Stimulated activated CD8-positive, alpha-beta memory T cell treated with anti-CD3 and anti-CD28 coated beads, Interleukin-15, amount 100 ng/mL, for 24 hours (primary cell): Measurements from ENCODE around the gene KRT34.
"Not testable (repeated sequence)": the region's sequence is repeated elsewhere in the genome, so short reads cannot be mapped to it uniquely, and the experiment has no call there.

Experiments used
- DNase-seq: peaks from one replicate; pipeline ENCODE4 v3.0.0-alpha.2; 2020; ENCODE audit warnings: low read depth

The KRT34 gene

DNA sequence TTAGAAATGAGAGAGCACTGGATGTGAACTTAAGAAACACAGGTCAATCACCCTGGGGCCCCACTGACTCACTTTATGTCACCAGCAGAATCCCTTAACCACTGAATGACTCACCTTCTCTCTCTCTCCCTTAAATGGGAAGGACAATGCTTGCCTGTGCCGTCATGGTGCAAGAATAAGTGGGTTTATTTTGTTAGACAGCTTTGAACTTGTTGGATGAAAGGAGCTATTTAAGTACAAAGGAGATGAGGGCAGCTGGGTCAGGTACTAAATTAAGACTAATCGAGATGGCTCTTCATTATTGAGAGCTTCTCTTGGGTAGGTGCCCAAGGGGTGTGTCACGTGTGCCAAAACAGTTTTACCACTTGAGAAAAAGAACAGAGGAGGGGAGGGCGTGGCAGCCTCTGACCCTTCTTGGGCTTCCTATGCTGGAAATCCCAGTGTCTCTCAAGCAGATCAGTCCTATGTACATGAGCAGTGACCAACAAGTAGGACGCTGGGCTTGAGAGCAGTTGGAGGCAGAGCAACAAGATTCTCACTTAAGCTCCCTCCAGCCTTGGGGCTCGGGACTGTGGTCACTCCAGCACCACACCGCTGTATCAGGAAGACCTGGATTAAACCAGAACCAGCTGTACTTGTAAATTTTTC, 22.0 kb upstream of the KRT34 start:
- no peak for DNase-seq

DNA sequence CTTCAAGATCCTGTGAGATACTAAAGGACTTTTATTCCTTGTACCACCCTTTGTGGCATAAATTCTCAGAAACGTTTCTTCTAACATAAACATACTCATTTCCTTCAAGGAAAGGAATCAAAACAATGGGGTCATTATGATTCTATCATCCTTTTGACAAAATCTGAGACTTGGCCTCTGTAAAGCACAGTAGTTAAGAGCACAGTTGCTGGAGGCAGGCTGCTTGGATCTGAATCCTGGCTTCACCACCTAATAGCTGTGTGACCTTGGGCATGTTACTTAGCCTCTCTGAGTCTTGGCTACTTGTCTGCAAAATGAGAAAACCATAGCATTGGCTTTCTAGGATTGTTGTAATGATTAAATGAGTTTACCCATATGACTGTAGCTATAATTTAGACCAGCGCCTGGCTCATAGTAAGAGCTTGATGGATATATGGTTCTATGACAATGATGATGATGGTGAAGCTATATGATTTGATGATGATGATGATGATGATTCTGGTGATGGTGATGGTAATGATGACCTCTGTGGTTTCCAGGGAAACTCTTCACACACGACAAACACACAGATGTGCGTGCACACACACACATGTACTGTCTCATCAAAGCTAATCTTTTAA, 21.4 kb upstream of the KRT34 start:
- DNase-seq = no peak

DNA sequence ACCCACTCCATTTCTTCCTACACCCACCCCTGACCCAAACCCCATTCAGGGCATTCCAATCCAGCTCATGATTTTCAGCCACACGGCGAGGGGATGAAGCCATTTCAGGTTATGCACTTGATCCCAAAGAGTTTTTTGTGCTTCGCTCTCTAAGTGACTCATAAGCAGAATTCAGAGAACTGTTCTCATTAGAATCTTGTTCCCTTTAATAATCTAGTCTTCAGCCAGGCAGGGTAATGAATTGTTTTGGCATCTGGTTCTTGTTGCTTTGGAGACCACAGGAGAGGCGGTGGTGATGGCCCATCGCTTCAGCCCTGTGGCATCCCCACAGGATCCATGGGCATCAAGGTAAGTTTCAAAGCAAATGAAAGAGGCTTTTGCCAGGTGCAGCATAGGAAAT, 20.1 kb upstream of the KRT34 start:
- no peak for DNase-seq

DNA sequence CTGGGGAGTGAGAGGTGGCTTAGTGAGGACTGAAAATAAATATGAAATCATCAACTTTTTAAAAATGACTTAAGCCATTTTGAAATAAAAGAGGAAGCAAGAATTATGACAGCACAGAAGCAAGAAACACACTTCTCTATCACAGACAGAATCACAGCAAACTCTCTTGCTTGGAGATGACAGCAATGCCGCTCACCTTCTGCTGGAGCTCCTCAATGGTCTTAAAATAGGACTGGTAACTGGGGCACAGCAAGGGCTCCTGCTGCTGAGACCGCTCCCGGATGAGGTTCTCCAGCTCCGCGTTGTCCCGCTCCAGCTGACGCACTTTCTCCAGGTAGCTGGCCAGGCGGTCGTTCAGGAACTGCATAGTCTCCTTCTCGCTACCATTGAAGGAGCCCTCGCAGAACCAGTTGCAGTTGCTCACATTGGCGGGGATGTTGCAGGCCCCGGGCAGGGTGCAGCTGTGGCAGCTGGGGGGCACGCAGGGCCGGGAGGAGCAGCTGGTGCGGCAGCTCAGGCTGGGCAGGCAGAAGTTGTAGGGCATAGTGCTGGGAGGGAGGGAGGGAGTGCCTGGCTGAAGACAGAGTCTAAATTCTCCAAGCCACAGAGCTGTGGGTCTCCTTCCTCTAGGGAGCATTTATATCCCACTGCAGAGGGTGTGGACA, 15.0 kb upstream of the KRT34 start, which contains the start of gene KRT31:
TSS of gene KRT31 (minus strand) at position 613 of the 665 bp plus-strand sequence. CDS start at position 544, 69 bp downstream.
- no peak for DNase-seq

DNA sequence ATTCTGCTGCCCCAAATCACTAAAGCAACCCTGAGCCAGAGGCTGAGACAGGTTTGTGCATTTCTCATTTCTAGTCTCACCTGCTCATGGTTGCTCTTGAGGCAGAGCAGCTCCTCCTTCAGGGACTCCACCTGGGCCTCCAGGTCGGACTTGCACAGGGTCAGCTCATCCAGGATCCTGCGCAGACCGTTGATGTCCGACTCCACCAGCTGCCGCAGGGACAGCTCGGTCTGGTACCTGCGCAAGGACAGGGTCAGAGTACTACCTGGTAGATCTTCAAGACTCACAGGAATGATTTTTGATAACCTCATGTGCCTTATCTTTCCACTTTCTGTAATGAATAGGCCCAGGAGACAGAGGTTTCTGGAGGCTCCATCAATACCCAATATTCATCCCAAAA, 14.2 kb upstream of the KRT34 start:
- no peak for DNase-seq

DNA sequence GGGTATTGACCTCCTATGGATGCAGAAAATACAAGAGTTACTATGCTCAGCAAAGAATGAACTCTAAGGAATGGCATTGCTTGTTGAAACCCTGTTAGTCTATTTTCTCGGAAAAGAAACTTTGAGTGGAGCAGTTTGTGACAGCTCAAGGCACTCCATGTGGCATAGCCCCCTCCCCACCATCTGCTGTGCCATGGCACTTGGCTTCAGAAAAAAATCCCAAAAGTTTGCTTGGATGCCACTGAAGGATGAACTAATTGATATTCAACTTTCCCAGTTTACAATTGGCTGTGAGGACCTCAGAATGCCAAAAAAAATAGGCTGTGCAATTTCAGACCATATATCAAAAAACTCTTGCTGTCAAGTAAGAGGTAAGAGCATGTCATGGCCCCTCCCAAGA, 13.5 kb upstream of the KRT34 start:
- no peak for DNase-seq

DNA sequence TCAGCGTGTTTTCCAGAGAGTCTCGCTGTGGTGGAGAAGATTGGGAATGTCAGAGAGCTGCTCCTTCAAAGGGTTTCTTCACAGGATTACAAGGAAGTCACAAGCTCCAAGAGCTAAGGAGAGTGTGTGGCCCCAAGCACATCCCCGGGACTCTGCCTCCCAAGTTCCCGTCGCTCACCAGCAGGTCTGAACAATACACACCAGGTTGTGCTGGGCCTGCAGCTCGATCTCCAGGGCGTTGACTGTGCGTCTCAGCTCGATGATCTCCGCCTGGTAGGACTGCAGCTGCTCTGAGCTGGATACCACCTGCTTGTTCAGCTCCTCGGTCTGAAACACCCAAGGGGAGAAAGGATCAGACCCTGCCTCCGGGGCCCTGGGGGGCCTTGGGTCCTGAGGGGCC, 12.9 kb upstream of the KRT34 start:
- DNase-seq = not testable (repeated sequence)

DNA sequence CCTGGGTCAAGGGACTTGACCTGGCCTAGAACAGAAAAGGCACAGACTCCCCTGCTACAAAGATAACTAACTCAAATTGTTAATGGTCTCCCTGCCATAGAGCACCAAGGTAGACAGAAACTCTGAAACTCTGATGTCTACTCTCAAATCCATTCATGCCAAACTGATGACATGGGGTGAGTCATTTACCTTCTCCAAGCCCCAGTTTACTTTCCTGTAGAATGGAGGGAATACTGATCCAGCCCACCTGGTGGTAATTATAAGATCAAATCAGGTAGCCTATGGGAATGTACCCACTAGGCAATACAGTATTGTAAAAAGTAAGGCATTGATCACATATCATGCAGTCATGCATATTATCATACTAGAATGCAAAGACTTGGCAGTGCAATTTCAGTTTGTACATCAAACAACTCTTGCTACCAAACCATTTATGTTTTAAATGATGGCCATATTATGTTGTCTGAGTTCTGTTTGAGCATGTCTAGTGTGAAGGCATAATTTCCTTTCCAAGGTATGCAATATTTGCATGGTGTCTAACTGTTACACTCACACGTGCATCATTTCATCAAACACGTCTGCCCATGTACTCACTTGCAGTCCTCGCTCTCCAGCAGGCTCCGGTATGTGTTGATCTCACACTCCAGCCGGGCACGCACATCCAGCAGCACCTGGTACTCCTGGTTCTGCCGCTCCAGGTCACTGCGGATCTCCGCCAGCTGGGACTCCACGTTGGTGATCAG, 12.3 kb upstream of the KRT34 start:
- DNase-seq = no peak

DNA sequence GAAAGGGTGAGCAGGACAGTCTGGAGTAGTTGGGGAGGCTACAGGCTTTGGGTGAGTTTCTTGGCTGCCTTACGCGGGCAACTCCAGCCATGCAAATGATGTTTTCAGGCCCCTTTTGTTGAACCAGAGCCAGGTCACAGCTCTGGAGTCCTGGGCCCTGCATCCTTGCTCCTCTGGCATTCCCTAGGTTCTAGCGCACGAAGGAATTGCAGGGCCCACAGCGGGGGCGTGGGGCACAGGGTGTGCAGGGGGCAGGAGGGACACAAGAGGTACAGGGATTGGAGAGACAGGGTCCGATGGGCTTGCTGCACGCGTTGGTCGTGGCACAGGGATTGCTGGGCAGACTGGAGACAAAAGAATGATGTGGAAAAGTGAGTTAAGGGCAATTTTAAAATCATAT, 11.7 kb upstream of the KRT34 start:
- DNase-seq = no peak

DNA sequence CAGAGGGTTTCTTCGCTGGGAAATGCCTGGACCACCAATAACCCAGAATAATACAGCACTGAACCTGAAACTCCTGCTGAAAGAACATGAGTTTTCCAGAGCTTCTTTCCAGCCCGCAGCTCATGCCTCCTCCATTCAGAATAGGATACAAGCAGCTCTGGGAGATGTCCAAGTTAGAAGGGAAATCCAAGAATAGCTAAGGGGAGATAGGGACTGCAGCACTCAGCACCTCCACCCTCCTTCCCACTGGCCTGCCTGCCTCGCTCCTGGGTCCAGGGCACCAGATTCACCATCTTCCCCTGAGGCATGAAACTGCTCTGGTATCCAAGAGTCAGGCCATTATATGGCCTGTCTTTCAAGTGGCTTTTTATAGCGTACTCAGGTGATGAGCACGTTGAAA, 11.2 kb upstream of the KRT34 start:
- DNase-seq = no peak

DNA sequence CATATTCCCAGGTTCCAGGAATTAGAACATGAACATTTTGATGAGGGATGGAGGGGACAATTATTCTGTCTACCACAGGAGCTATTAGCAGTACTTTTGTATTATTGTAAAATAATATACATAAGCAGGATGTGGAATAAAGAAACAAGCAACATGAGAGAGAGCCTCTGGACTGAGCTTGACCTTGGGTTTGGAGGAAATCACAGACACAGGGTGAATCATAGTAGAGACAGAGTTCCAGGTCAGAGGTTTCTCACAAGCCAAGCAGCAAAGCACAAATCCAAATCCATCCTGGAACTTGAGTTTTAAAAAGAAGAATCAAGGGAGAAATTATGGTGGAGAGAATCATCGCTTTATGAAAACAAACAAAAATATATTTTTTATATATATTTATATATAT, 10.2 kb upstream of the KRT34 start:
- no peak for DNase-seq

DNA sequence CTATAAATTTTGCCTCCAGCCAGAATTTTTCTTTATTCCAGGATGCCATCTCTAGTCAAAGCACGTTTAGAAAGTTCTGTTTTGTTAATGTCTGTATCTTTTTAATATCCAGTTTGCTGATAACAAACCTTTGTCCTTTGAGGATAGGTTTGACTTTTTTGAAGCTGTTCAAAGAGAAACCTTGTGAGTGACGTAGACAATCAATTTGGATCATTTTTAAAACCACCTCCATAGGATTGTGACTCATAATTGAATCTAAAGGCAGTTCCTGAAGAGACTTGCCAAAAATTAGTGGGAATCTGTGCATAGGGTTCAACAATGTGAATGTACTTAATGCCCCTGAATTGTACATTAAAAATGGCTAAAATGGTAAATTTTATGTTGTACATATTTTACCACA, 9.4 kb upstream of the KRT34 start:
- DNase-seq = no peak

DNA sequence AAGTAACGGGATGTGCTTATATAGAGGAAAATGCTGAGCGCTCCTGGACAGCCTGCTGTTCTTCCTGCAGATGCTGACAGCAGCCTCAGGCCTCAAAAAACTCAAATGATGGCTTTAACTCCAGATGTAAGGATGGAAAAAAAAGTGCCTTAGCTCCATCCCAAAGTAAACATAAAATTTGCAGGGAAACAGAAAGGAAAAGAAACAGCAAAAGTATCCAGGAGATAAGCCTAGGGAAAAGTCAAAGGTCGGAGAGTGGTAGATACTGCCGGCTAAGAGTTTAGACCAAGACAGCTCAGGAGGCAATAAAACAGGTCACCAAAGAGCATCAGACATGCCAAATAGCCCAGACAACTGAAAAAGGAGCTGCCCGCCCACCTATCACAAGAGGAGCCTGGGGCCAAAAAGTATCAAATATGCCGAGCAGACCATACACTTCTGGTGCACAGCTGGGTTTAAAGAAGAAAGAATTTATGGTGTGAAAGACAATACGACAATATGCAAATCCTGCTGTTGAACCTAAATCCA, 8.4 kb upstream of the KRT34 start:
- no peak for DNase-seq

DNA sequence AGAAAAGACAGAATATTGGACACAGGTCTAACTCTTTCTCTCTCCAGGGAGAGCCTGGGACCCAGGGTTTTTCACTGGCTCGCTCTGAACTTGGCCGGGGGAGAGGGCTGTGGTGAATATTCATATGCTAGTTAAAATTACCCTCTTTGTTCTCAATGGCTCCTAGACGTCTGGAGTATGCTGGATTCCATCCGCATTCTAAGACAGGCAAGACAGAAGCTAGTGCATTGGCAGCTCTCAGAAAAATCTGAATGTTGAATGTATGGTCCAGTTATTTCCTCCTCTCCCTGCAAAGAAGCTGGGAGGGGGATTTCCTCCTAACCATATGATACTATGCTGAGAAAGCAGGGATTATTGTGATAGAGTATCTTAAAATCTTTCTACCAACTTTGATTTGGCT, 5.6 kb upstream of the KRT34 start:
- DNase-seq = no peak

DNA sequence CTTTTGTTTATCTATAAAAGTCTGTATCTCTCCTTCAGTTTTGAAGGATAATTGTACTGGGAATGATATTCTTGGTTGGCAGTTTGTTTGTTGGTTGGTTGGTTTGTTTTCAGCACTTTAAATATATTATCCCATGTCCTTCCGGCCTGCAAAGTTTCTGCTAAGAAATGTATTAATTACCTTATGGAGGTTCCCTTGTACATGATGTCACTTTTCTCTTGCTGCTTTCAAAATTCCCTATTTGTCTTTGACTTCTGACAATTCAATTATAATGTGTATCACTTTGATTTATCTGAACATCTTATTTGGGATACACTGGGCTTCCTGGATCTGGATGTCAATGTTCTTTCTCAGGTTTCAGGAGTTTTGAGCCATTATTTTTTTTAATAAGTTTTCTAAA, 4.1 kb upstream of the KRT34 start:
- DNase-seq = no peak

DNA sequence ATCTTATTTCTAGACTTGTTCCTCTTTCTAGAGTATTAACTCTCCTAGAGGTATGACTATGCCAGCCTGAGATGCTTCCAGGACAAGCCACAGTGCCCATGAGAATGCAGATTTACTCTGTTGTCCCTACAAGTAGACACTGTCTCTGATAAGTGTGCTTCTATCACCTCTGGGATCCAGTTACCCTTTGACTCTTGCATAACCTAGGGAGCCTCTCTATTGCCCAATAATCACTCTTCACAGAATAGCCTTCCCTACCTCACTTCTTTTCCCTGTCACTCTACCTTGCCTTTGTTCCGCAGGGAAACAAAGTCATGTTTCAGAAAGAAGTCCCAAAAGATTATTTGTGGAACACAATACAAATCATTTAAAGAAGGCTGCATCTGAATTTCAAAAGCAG, 1.6 kb upstream of the KRT34 start:
- DNase-seq = no peak

DNA sequence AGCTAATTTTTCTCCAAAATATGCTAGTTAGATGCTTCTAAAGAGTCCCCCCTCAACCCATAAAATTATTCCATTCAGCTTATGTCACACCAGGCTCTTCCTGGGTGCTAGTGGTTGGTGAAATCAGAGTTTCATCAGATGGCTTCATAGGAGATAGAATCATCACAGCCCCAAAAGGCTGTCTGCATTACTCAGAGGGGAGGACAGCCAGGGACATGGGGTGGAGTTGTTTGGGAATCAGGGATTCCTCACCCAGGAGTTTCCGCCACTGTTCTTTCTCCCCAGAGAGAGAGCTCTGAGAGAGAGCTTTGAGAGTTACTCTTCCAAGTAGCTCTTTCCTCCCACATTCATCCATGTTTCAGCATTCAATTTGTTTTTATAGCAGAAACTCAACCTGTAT, 288 bp upstream of the KRT34 start:
- no peak for DNase-seq

DNA sequence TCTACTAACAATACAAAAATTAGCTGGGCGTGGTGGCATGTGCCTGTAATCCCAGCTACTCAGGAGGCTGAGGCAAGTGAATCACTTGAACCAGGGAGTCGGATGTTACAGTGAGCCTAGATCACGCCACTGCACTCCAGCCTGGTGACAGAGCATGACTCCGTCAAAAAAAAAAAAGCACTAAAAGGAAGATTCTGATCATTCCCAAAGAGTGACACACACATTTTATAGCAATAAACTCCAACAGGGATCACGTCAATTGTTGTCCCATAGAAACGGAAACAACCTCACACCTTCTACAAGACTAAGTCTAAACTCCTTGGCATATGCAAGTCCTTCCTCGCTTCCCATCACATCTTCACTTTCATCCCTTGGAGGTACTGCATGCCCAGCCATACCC, 2.0 kb downstream of the KRT34 start:
- not testable (repeated sequence) for DNase-seq

DNA sequence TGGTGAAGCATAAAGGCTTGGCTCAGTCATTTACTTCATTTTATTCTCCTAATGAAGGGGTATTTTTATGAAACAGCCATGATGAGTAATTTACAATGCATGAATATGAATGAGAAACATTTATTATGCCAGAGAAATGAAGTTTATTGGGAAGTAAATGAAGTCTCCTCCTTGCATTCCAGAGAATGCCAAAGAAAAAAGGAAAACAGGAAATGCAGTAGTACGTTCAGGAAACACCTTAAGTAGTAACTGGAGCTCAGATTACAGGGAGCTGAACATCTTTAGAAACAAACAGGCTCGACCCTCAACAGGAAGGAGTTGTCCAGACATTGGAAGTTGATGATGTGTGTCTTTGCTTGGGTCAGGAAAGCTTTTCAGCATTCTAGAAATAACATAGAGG, 4.6 kb downstream of the KRT34 start:
- no peak for DNase-seq

DNA sequence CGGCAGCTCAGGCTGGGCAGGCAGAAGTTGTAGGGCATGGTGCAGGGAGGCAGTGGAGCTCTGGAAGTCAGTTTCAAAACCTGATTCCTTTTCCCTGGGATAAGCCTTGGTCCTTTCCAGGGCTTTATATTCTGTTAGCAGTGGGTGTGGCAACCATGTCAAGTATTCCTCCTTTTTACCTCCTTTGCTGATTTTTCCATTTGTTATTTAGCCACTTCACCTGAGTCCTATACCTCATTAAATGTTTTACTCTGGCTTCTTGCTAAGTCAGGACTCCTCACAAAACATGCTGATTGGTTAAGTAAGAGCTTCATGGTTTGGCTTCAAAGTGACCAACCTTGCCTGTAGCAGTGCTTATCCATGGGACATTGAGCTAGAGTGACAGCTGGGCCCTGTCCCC, 12.4 kb downstream of the KRT34 start, which contains the start of gene KRT33B:
TSS of gene KRT33B (minus strand) at position 101 of the 400 bp plus-strand sequence. CDS start at position 38, 63 bp downstream.
- DNase-seq = no peak

DNA sequence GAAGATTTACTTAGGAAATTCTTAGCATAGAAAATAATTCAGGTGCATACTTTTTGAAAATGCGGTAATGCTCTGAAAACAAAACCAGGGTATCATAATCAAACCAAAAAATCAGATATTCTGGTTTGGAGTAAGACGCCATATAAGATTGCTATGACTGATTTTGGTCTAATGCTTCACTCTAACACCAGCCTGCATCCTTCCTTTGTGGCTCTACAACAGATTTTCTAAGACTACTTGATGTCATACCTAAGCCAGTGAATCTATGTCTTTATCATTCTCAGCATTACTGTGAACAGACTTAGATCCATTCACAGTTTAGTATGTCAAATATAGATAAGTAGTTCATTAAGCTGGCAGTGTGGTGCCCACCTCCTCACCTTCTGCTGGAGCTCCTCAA, 13.1 kb downstream of the KRT34 start:
- no peak for DNase-seq

DNA sequence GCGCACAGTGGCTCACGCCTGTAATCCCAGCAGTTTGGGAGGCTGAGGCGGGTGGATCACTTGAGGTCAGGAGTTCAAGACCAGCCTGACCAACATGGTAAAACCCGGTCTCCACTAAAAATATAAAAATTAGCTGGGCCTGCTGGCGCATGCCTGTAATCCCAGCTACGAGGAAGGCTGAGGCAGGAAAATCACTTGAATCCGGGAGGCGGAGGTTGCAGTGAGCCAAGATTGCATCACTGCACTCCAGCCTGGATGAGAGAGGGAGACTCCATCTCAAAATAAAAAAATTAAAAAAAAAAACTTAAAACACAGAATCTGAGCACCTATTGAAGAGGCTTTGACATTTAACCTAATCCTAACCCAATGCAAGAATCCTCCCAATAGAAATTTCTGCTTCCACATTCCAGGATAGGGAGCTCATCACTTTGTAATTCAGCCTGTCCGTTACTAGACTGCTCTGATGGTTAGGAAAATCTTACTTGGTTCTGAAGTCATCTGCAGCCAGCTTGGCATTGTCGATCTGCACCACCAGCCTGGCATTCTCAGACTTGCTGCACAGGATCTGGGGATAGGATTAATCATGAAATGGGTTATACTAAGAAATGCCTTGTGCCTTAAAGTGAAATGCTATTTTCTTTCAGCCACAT, 14.6 kb downstream of the KRT34 start:
- DNase-seq = no peak
